Amygdala (tissue), 56 donors: ENCODE data around the gene NDUFS6.

Source experiments
- DNase-seq, 56 donors: peaks; one replicate each; lab custom pipeline; 2025; lab: John Stamatoyannopoulos, UW

NDUFS6 gene

DNA sequence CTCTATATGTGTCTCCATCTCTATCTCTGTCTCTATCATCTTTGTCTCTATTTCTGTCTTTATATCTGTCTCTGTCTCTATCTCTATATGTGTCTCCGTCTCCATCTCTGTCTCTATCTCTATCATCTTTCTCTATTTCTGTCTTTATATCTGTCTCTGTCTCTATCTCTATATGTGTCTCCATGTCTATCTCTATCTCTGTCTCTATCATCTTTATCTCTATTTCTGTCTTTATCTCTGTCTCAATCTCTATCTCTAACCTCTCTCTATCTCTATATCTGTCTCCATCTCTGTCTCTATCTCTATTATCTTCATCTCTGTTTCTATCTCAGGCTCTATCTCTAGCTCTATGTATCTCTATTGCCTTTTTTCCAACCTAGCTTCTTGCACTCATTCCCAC, 44.5 kb downstream of the NDUFS6 start:
- no peak for DNase-seq

DNA sequence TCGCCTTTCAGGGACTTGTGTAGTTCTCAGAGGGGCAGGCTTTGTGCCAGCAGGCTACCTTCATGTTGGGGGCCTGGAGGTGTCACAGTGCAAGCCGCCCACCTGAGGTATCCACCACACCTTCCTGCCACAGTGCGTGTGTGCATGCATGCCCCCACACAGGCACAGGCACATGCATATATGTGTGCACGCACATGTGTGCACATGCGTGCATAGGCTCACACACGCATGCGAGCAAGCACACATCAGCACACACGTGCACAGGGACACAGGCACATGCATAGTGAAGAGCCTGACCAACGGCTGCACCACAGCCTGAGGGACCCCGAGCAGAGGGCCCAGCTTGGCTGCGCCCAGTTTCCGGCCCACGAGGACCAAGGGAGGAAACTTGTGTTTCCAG, 45.4 kb downstream of the NDUFS6 start:
- DNase-seq = no peak

DNA sequence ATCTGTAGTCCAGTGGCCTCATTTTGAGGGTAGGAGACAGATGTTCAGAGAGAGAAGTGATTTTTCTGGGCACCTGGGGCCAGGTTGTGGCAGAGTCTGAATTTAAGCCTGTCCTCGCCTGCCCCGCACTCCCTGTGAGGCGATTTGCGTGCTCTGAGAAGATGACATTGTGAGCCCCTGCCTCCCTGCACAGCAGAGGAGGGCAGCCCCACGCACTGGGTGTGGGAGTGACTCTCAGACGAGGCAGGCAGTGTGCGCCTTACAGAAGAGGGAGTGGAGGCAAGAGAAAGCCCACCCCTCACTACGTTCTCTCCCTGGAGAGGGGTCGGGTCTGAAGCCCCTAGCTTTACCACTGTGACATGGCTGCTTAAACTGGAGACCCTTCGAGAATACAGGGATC, 45.8 kb downstream of the NDUFS6 start:
- DNase-seq = no peak

DNA sequence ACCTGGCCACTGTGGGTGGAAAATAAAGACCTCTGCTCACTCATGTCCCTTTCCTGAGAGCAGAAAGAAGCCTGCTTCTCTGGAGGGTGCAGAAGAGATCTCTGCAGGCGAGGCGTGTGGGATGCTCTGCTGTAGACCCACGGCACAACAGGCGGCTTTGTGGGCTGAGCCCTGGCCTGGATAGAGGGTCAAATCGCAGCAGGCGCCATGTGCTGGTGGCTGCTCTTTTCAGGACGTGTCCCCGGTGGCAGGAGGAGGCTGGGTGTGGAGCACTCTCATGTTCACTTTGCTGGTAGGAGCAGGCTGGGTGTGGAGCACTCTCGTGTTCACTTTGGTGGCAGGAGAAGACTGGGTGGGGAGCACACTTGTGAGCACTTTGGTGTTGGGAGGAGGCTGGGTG, 46.4 kb downstream of the NDUFS6 start:
- no peak for DNase-seq

DNA sequence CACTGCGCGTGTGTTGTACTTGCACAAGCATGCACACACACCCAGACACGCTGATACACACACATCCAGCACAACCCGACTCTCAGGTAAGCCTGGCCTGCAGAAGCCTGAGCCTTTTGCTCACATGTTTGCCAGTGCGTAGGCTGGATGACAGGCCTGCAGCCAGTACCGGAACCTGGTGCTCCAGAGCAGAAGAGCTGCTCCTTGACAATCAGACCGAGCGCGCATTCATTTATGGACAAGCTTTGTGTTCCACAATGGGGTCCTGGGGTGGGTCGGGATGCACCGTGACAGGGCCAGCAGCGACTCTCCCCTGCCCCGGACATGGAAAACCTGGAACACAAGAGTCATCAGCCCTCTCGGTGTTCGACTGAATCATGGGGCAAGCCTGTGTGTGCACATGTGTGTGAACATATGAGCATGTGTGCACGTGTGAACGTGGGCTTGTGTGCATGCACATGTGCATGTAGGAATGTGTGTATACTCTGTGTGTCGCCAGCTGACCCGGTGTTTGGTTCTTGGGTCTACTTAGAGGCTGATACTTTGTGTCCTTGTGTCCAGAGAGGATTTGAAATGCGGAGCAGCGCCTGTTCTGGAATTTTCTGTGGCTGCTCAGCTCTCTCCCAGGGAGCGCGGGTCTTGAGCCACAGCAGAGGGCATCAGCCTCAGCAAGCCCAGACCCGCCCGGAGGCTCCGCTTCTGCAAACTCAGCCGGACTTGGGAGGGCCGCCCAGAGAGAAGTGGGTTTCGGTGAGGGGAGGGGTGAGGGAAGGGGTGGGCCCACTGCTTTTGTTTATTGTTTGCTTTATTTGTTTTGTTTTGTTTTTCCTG, 49.3 kb downstream of the NDUFS6 start:
- no peak for DNase-seq

DNA sequence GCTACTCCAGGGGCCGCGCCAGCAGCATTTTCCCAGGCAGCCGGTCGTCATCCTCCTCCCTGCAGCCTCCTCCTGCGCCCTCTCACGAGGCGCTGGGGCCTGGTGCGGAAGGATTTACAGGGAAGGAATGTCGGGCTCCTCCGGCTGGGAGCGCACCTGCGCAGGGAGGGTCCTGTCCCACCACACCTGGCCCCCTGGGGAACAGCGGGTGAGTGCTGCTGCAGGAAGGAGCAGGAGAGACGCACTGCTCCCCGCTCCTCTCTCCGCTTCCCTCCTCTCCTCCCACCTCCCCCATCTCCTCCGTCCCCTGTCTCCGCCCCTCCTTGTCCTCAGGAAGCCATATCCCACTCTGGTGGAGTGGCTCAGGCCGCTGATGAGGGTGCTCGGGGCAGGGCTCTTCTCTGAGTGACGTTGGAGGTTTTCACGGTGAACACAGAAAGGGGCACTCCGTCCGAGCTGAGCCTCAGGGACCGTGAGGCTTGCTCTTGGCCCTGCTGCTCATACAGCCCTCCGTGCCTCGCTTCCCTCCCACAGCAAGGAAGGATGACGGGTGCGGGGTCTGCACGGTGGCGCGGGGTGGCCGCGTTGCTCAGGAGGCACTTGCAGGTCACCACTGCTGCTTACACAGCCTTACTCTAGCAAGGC, 50.2 kb downstream of the NDUFS6 start:
- no peak for DNase-seq

DNA sequence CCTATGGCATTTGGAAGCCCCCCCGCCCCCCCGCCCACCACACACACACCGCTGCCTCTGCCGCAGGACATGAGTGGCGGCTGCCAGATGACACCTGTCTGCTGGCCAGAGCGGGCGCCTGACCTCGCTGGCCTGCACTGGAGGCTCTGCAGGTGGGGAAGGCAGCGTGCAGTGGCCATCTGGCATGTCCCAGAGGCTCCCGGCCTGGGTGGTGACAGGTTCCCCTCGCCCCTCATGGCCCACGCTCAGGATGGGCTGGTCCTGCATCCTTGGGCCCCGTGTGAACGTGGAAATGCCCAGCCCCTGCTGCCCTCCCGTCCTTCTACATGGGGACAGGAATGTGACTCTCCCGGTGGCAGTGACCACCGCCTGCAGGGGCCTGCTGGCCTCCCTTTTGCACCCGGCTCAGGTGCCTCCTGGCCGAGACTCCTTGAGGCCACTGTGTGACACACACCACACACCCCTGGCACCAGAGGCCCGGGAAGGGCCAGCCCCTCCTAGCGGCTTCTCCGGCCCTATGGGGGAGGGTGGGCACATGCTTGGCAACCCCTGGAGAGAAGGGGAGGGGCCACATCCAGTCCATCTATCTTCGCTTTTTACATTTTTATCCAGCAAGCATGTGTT, 51.2 kb downstream of the NDUFS6 start:
- no peak for DNase-seq

DNA sequence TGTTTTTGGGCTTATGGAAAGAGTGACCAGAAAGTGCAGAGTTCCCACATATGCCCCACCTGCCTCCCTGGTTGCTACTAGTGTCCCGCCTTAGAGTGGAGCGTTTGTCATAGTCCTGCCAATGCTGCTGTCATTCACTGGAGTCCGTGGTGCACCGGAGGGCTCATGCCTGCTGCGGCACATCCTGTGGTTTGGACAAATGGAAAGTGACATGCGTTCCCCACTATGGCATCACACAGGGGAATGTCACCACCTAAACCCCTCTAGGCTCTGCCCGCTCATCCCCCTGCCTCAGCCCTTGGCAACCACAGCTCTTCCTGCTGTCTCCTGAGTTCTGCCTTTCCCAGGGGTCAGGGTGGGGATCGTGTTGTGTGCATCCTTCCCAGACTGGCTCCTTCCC, 52.3 kb downstream of the NDUFS6 start:
- DNase-seq = no peak

DNA sequence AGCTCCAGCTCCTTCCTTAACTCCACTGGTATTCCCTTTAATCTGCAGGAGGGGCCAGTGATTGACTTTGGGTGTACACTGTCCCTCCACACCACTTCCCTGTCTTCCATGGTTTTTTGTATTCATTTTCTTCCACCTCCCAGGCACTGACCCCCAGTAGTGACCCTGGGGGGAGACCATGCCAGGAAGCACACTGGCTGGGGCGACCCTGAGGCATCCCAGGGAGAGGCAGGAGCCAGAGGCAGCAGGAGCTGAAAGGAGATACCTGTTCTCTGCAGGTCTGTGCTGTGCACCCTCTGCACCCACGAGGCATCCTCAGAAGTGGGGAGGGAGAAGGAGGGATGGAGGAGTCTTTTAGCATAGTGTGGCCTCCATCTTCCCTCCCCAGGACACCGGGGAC, 53.9 kb downstream of the NDUFS6 start:
- DNase-seq = no peak

DNA sequence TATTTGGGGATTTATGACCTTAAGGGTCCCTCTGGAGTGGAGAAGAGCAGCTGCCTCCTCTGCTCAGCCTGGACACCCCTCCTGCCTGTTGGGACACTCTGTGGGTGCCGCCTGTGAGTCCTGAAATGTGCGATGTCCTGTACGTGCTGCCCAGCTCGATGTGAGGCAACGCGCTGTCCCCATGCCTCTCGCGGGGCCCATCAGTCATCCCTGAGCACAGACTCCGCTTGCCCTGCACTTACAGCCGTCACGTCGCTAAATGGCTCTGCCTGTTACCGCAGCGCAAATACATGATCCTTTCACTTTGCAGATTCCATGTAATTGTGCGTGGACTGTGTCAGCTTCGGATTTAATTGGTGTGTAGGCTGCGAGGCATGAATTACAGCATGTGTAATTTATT, 54.4 kb downstream of the NDUFS6 start:
- no peak for DNase-seq

DNA sequence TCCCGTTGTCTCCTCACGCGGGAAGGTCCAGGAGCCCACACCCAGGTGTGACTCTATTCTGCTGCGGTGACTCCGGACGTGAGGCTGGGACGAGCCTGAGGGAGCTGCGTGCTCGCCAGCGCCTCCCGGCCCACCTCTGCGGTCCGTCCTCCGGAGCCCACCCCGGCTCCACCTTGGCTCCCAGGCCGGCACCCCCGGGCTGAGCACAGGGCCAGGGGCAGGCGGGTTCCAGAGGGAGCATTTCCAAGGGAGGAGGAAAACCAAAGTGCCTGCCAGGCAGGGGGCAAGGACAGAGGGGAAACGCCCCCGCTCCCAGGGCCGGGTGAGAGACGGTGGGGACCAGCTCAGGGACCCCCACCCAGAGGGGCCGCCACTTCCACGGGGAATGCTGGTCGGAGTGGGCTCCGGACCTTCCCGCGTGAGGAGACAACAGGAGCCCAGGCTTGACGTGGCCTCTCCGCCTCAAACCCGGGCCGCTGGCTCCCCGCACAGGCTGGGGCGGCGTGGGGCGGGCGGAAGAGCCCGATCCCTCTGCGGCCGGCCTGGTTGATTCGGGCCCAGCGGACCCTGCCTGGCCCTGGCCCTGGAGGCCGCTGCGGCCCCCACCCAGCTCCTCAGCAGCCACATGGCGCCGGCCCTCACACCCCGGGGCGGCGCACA, 55.5 kb downstream of the NDUFS6 start:
- DNase-seq = no peak

DNA sequence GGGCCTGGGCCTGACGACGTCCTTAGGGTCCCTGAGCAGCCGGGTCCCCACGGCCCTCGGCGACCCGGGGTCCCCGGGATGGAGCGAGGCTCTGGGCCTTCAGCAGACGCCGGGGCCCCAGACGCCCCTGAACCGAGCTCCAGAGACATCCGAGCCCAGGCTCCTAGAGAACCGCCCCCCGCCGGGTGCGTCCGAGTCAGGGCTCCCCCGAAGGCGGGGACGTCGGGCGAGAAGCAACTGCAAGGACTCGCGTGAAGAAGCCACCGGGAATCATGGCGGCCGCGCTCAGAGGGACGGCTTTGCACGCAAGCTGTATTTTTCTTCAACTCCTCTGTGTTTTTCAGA, 56.0 kb downstream of the NDUFS6 start:
- DNase-seq = no peak

DNA sequence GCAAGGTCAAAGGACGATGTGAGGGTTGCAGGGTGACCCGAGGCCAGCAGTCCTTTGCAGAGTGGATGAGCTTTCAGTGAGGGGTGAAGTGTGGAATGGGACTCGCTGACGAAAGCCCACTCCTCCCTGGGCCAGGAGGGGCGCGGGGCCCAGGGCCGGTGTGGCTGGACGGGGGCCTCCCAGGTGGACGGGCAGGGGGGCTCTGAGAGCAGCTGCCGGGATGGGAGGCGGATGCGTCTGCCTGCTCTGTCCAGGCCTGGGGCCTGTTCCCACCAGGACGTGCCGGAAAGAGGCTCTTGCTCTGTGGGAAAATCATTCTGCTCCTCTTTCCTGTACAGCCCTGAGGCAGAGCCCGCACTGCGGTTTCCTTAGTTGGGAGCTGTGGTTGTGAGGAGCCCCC, 57.2 kb downstream of the NDUFS6 start:
- no peak for DNase-seq

DNA sequence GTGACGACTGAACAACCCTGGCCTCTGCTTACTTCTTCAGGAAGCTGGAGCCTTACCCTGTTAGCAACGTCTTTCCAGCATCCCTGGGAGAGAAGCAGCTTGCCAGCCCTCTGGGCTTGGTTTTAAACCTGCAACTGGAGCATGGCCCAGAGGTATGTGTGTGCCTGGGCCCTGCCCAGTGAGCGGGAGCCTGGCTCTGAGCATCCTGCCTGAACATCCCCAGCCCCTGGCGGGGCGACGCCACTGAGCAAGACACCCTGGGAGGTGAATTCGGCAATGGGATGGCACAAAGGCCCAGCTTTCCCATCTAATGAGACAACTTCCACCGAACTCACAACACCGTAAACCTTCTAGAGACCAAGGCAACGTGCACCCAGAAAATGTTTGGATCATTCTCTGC, 57.9 kb downstream of the NDUFS6 start:
- no peak for DNase-seq

DNA sequence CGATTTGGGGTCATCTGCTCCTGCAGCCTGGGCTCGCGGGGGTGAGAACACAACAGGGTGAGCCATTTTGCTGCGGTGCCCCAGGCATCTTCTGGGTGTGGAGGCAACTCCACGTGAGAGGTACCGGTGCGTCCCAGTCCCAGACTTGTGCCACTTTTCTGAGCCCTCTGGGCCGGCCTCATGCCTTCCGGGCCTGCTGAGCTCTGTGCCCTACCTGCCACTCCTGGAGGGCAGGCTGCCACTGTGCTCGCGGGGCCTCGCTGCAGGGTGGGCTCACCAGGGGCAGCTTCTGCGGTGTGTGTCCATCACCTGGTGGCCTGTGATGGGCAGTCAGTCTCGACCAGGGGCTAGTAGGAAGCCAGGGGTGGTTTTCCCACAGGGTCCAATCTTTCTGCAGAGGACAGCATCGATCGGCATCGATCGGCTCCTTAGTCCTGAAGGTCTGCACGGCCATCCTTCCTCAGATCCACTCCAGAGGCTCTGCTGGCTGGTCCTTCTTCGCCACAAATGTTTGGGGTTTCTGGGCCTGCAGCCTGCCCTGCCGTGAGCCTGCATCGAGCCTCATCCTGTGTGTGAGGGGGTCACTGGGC, 58.9 kb downstream of the NDUFS6 start:
- DNase-seq = no peak

DNA sequence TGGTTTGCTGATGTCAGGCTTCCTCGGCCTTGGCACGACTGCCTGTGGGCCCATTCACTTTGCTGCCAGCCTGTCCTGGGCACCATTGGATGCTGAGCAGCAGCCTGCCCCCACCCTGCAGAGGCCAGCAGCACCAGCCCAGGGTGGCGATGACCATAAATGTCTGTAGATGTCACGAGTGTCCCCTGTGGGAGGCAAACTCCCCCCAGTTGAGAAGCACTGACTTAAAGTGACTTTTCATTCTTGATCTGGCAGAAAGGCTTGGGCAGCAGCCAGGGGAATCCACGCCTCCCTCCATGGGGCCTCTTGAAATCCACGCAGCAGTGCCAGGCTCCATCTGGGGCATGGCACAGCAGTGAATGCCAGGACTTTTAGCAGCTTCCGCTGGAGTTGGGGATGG, 59.7 kb downstream of the NDUFS6 start:
- DNase-seq = peak in 18 of 56 donors; percentile 8 to 78 (median 25)

DNA sequence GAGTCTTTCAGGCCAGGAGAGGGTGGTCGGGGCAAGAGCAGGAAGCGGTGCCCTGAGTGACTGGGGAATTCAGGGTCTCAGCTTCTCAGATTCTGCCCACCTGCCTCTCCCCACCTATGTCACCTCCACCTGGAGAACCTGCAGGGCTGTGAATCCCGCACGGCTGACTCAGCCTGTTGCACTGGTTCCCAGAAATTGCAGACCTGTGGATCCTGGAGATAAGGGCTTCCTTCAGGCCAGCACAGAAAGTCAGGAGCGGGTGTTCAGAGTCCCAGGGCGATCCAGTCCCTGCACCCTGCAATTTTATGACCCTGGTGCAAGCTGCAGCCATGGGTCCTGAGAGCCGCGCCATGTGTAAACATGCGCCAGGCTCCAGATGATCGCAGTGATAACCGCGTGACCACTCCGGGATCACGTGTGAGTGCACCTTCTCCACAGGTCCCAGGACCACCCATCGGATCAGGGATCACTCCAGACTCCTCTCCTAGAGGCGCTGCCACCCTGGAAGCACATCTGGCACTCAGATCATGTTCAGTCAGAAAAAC, 63.8 kb downstream of the NDUFS6 start:
- DNase-seq = no peak

DNA sequence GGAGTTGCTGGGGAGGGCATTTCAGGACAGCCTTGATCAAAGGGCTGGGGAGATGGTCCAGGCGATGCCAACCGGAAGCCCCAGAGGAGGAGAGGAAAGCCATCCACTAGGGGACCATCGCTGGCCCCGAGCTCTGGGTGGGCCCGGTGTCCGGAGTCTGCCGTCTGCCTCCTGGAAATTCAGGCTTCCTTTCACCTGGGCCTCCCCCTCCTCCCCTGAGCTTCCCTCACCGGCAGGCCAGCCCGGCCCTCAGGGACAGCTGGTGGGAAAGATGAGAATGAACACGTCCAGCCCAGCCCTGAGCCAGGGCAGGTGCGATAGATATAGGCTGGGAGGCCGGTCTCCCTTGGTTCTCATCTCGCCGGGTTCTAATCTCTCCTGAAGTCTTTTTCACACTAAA, 64.3 kb downstream of the NDUFS6 start:
- DNase-seq = no peak
